ENCODE measurements around the gene PITPNC1. TPM values are rescaled to one million over a fixed set of nuclear protein-coding genes. Genes with fewer than 3 reads are reported as not detected.
A peak's percentile ranks its signal among the peaks of the same experiment; 100 is the strongest.

Gene PITPNC1
- total and polyA plus RNA-seq, 2 of the 13 experiments (the other 11 are each of a cell fraction or from before 2014, with no cell fraction given) = 4.1 to 5.7 TPM

GRCh38 chr17:67717624-67718324 lies 340.7 kb downstream of the PITPNC1 start, which contains the start of gene NOL11 (continued):
- TF ChIP-seq AFF4 (CRISPR knock-in tag; IDR thresholded peaks at IDR 0.05) (peak; percentile 28; the same call in 1 of the 2 replicates), ZNF678 (CRISPR knock-in tag; IDR thresholded peaks at IDR 0.05) (peak; percentile 30; the same call in 1 of the 2 replicates), NCOR1 (IDR thresholded peaks at IDR 0.05; ENCODE audit: borderline replicate concordance, low read length) (no peak; the same call in 1 of the 2 replicates), CTCF (CRISPR knock-in tag; IDR thresholded peaks at IDR 0.05) (peak; percentile 100), TRIM24 (CRISPR knock-in tag; IDR thresholded peaks at IDR 0.05) (no peak), NAIF1 (CRISPR knock-in tag; IDR thresholded peaks at IDR 0.05; ENCODE audit: borderline replicate concordance) (peak; percentile 83), MAFG (CRISPR knock-in tag; IDR thresholded peaks at IDR 0.05) (no peak), HNF4G (IDR thresholded peaks at IDR 0.05; ENCODE audit: borderline replicate concordance, low read depth, low read length) (no peak), HNF4G (CRISPR knock-in tag; IDR thresholded peaks at IDR 0.05; ENCODE audit: borderline replicate concordance, low read depth) (peak; percentile 65; the same call in 1 of the 2 replicates), HMGXB4 (CRISPR knock-in tag; IDR thresholded peaks at IDR 0.05; ENCODE audit: borderline replicate concordance in 1 of 2, low read depth in 1 of 2) (peak; percentile 98 to 99), CCAR2 (optimal IDR thresholded peaks at IDR 0.05; ENCODE audit: low read depth, low read length) (peak; percentile 95), SIN3A (IDR thresholded peaks at IDR 0.05; ENCODE audit: borderline replicate concordance, low read depth, low read length) (peak; percentile 98), ZFP62 (CRISPR knock-in tag; IDR thresholded peaks at IDR 0.05) (0 out of 2 replicates have a peak, but pooled peaks have one; percentile 76), ZNF790 (CRISPR knock-in tag; IDR thresholded peaks at IDR 0.05; ENCODE audit: borderline replicate concordance) (peak; percentile 55; the same call in 1 of the 2 replicates)
- TF ChIP-seq, protein P1, sequence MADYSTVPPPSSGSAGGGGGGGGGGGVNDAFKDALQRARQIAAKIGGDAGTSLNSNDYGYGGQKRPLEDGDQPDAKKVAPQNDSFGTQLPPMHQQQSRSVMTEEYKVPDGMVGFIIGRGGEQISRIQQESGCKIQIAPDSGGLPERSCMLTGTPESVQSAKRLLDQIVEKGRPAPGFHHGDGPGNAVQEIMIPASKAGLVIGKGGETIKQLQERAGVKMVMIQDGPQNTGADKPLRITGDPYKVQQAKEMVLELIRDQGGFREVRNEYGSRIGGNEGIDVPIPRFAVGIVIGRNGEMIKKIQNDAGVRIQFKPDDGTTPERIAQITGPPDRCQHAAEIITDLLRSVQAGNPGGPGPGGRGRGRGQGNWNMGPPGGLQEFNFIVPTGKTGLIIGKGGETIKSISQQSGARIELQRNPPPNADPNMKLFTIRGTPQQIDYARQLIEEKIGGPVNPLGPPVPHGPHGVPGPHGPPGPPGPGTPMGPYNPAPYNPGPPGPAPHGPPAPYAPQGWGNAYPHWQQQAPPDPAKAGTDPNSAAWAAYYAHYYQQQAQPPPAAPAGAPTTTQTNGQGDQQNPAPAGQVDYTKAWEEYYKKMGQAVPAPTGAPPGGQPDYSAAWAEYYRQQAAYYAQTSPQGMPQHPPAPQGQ (CRISPR knock-in tag; IDR thresholded peaks at IDR 0.05; ENCODE audit: borderline replicate concordance) = peak; percentile 37; the same call in 1 of the 2 replicates
